Panc1 (cell line): Measurements from ENCODE around the gene GNG7. TPM values are rescaled to one million over a fixed set of nuclear protein-coding genes. Genes with fewer than 3 reads are reported as not detected.
"Not testable (repeated sequence)": the region's sequence is repeated elsewhere in the genome, so short reads cannot be mapped to it uniquely, and the experiment has no call there.

Source experiments
- ATAC-seq: fragments of 200-7000 bp; cut with Tn5 transposase; 2 replicates; pipeline ENCODE4 v1.9.1; 2020; ENCODE audit warnings: mild to moderate bottlenecking, moderate library complexity
- BruUV-seq: library from RNA; stranded (reverse); fragments of 400-500 nt; replicated peaks from 2 replicates; lab custom pipeline; 2021; lab: Mats Ljungman, UMichigan
- CTCF ChIA-PET: fragments of 300-600 bp; sonication (Branson Sonifier 250); formaldehyde crosslinking; loops from one replicate; lab custom pipeline; 2022; ENCODE audit warnings: antibody characterized with exemption; lab: Charles Lee
- POLR2A ChIA-PET: fragments of 300-600 bp; sonication (Branson Sonifier 250); formaldehyde crosslinking; loops from one replicate; lab custom pipeline; 2022; ENCODE audit warnings: antibody characterized with exemption; lab: Charles Lee
- DNase-seq: peaks from one replicate; pipeline ENCODE4 v3.0.0-alpha.2; 2010; ENCODE audit warnings: low read depth, low spot score
- H3K27ac ChIP-seq: 2 replicates; pipeline ENCODE4 v1.5.1; 2011; ENCODE audit warnings: mild to moderate bottlenecking, low read length, inconsistent platforms
- H3K27me3 ChIP-seq: fragments of 200-500 bp; sonication (Bioruptor generic); 2 replicates; pipeline ENCODE4 v1.6.0; 2014; ENCODE audit warnings: low read length, inconsistent platforms; ENCODE audit not compliant: control insufficient read depth, insufficient read depth
- H3K36me3 ChIP-seq: fragments of 200-500 bp; sonication (Bioruptor generic); 2 replicates; pipeline ENCODE4 v1.5.1; 2014; ENCODE audit warnings: inconsistent platforms, mild to moderate bottlenecking, low read length, moderate library complexity; ENCODE audit not compliant: control insufficient read depth, insufficient read depth
- H3K4me1 ChIP-seq: 2 replicates; pipeline ENCODE4 v1.5.1; 2011; ENCODE audit warnings: inconsistent platforms, mild to moderate bottlenecking, low read length, moderate library complexity; ENCODE audit not compliant: control insufficient read depth, insufficient read depth
- H3K4me3 ChIP-seq, 2 experiments: 2 replicates each; pipeline ENCODE4 v1.5.1; 2011 to 2012; ENCODE audit warnings: low read depth in 2 of 2, low read length in 2 of 2, mild to moderate bottlenecking in 2 of 2, inconsistent platforms in 1 of 2, moderate library complexity in 1 of 2
- H3K9me3 ChIP-seq: fragments of 200-500 bp; sonication (Bioruptor generic); 2 replicates; pipeline ENCODE4 v1.5.1; 2014; ENCODE audit warnings: low read depth, mild to moderate bottlenecking, inconsistent platforms, low read length, moderate library complexity; ENCODE audit not compliant: control insufficient read depth, insufficient read depth
- POLR2AphosphoS5 ChIP-seq: IDR thresholded peaks from 2 replicates; pipeline ENCODE4 v1.6.1; 2012; ENCODE audit warnings: mild to moderate bottlenecking, low read depth, low read length, moderate library complexity
- SIN3A ChIP-seq: IDR thresholded peaks from 2 replicates; pipeline ENCODE4 v1.6.1; 2012; ENCODE audit warnings: low read depth, mild to moderate bottlenecking, low read length, moderate library complexity, borderline replicate concordance; ENCODE audit not compliant: insufficient read depth
- TCF7L2 ChIP-seq: IDR thresholded peaks from 2 replicates; pipeline ENCODE4 v1.6.1; 2011; ENCODE audit warnings: mild to moderate bottlenecking, low read depth, low read length, inconsistent platforms
- in situ Hi-C: cut with HindIII; loops from 2 replicates; pipeline ENCODE4 v1.10.0; 2016; ENCODE audit warnings: low sequenced_read_pairs, low pct_unique_long_range_greater_than_20kb
- intact Hi-C: fragments of 100-400 bp; cut with micrococcal nuclease; formaldehyde crosslinking; loops from one replicate; pipeline ENCODE4 v1.10.0; 2022; ENCODE audit not compliant: unreplicated experiment
- total RNA-seq: library from RNA; stranded (reverse); gene quantifications from one replicate; pipeline ENCODE4 v1.2.1, GENCODE V29; 2021; ENCODE audit not compliant: unreplicated experiment
- TF ChIP-seq, protein P1 (sequence below): fragments of 450-650 bp; IDR thresholded peaks from 2 replicates; pipeline ENCODE4 v1.5.1; 2017; ENCODE audit warnings: mild to moderate bottlenecking
- TF ChIP-seq, protein P2 (sequence below), 2 experiments: IDR thresholded peaks; 2 replicates each; pipeline ENCODE4 v1.6.1; 2011 to 2012; ENCODE audit warnings: low read depth in 2 of 2, control low read depth in 1 of 2, low read length in 1 of 2, mild to moderate bottlenecking in 1 of 2, moderate library complexity in 1 of 2; ENCODE audit not compliant: insufficient read depth in 1 of 2

GNG7 gene
- total RNA-seq, 1 experiment from 2014 or later: 0.74 TPM

DNA sequence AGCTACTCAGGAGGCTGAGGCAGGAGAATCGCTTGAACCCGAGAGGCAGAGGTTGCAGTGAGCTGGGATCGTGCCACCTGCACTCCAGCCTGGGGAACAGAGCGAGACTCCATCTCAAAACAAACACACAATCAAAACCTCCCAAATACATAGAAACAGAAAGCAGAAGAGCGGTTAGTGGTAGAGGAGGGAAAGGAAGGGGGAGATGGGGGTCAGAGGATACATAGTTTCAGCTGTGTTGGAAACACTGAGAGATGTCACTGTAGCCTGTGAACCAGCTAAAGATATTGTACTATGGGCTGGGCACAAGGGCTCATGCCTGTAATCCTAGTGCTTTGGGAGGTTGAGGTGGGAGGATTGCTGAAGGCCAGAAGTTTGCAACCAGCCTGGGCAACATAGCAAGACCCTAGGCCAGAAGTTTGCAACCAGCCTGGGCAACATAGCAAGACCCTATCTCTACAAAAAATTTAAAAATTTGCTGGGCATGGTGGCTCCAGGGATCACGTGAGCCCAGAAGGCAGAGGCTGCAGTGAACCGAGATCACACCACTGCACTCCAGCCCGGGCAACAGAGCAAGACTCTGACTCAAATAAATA is 49.9 kb downstream of the GNG7 start:
- TF ChIP-seq, protein P1, sequence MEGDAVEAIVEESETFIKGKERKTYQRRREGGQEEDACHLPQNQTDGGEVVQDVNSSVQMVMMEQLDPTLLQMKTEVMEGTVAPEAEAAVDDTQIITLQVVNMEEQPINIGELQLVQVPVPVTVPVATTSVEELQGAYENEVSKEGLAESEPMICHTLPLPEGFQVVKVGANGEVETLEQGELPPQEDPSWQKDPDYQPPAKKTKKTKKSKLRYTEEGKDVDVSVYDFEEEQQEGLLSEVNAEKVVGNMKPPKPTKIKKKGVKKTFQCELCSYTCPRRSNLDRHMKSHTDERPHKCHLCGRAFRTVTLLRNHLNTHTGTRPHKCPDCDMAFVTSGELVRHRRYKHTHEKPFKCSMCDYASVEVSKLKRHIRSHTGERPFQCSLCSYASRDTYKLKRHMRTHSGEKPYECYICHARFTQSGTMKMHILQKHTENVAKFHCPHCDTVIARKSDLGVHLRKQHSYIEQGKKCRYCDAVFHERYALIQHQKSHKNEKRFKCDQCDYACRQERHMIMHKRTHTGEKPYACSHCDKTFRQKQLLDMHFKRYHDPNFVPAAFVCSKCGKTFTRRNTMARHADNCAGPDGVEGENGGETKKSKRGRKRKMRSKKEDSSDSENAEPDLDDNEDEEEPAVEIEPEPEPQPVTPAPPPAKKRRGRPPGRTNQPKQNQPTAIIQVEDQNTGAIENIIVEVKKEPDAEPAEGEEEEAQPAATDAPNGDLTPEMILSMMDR: no peak
- TF ChIP-seq, protein P2, sequence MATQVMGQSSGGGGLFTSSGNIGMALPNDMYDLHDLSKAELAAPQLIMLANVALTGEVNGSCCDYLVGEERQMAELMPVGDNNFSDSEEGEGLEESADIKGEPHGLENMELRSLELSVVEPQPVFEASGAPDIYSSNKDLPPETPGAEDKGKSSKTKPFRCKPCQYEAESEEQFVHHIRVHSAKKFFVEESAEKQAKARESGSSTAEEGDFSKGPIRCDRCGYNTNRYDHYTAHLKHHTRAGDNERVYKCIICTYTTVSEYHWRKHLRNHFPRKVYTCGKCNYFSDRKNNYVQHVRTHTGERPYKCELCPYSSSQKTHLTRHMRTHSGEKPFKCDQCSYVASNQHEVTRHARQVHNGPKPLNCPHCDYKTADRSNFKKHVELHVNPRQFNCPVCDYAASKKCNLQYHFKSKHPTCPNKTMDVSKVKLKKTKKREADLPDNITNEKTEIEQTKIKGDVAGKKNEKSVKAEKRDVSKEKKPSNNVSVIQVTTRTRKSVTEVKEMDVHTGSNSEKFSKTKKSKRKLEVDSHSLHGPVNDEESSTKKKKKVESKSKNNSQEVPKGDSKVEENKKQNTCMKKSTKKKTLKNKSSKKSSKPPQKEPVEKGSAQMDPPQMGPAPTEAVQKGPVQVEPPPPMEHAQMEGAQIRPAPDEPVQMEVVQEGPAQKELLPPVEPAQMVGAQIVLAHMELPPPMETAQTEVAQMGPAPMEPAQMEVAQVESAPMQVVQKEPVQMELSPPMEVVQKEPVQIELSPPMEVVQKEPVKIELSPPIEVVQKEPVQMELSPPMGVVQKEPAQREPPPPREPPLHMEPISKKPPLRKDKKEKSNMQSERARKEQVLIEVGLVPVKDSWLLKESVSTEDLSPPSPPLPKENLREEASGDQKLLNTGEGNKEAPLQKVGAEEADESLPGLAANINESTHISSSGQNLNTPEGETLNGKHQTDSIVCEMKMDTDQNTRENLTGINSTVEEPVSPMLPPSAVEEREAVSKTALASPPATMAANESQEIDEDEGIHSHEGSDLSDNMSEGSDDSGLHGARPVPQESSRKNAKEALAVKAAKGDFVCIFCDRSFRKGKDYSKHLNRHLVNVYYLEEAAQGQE (IDR thresholded peaks at IDR 0.05; ENCODE audit: insufficient read depth in 1 of 2, low read depth in 2 of 2, low read length in 1 of 2): no peak
- no peak for TF ChIP-seq SIN3A
- no peak for TF ChIP-seq TCF7L2
- TF ChIP-seq POLR2AphosphoS5: no peak
- DNase-seq (no peak), ATAC-seq (no peak)
- Histone ChIP-seq H3K9me3 (no peaks in the 10 kb centered on the region), H3K36me3 (no peaks in the 10 kb centered on the region), H3K4me3 (no peak overlapping the region), H3K27ac (no peak overlapping the region), H3K27me3 (no peaks in the 10 kb centered on the region), H3K4me1 (no peaks in the 10 kb centered on the region)
- intact Hi-C loops: no loop called here
- in situ Hi-C loops: no loop called here
- CTCF ChIA-PET: no interaction called here
- POLR2A ChIA-PET: no interaction called here
- no TSS peak for BruUV-seq

- intact Hi-C loops, H3K4me1 ChIP-seq, H3K4me3 ChIP-seq, H3K27ac ChIP-seq, H3K36me3 ChIP-seq, H3K9me3 ChIP-seq, POLR2A ChIA-PET, ATAC-seq, BruUV-seq, CTCF ChIA-PET, in situ Hi-C loops, DNase-seq, H3K27me3 ChIP-seq: not testable (repeated sequence)
These were observed 51.3 kb downstream of the GNG7 start for GRCh38 chr19:2651002-2651733.

- TF ChIP-seq, protein P2 (IDR thresholded peaks at IDR 0.05; ENCODE audit: insufficient read depth in 1 of 2, low read depth in 2 of 2, low read length in 1 of 2): no peak
- TF ChIP-seq TCF7L2 (no peak), SIN3A (no peak), POLR2AphosphoS5 (no peak)
- TF ChIP-seq, protein P1: no peak
- Histone ChIP-seq H3K4me1 (no peaks in the 10 kb centered on the region), H3K9me3 (no peaks in the 10 kb centered on the region), H3K27ac (no peak overlapping the region), H3K27me3 (no peaks in the 10 kb centered on the region), H3K36me3 (no peaks in the 10 kb centered on the region), H3K4me3 (no peak overlapping the region)
- intact Hi-C loops (no loop called here), in situ Hi-C loops (no loop called here)
- no peak for ATAC-seq
- BruUV-seq: no TSS peak
- DNase-seq: no peak
- CTCF ChIA-PET: no interaction called here
- POLR2A ChIA-PET: no interaction called here
These were observed 52.0 kb downstream of the GNG7 start for GRCh38 chr19:2650515-2650914.
